ENCODE results near the gene GPC6.

The GPC6 gene

GRCh38 chr13:93922063-93922855 lies 695.7 kb downstream of the GPC6 start:
- WGBS (ENCODE audit: insufficient coverage, insufficient read length), result 100% methylated on average over 1 of the region's 5 CpGs
- H3K4me3 ChIP-seq (ENCODE audit: low read length), result no peak overlapping the region
- H3K4me1 ChIP-seq (ENCODE audit: control insufficient read depth, insufficient read depth, low read length), result no peaks in the 10 kb centered on the region
- no peak overlapping the region for H3K27ac ChIP-seq (ENCODE audit: low read length)
- no peaks in the 10 kb centered on the region for H3K36me3 ChIP-seq (ENCODE audit: control insufficient read depth, insufficient read depth, low read length)
- no peaks in the 10 kb centered on the region for H3K27me3 ChIP-seq (ENCODE audit: control insufficient read depth, insufficient read depth, low read length)
- no peaks in the 10 kb centered on the region for H3K9me3 ChIP-seq (ENCODE audit: control insufficient read depth, insufficient read depth, low read length)
- DNase-seq (ENCODE audit: low read depth, low spot score), result no peak

DNA sequence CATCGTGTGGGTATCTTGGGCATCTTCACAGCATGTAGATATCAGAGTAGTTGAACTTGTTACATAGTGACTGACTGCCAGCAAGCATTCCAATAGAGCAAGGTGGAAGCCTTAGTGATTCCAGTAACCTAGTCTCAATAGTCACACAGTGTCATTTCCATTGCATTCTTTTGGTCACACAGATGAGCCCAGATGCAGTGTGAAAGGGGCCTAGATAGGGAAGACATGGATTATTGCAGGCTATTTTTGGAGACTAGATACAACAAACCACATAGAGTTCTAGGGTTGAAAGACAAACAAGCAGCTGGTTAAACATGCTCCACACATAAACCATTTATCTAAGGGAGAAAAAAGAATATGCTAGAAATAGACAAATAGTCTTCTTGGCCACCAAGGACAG lies 699.4 kb downstream of the GPC6 start:
- no peak for DNase-seq (ENCODE audit: low read depth, low spot score)
- H3K4me3 ChIP-seq (ENCODE audit: low read length), result no peak overlapping the region
- H3K9me3 ChIP-seq (ENCODE audit: control insufficient read depth, insufficient read depth, low read length), result no peaks in the 10 kb centered on the region
- H3K4me1 ChIP-seq (ENCODE audit: control insufficient read depth, insufficient read depth, low read length), result no peaks in the 10 kb centered on the region
- no peaks in the 10 kb centered on the region for H3K27me3 ChIP-seq (ENCODE audit: control insufficient read depth, insufficient read depth, low read length)
- no peak overlapping the region for H3K27ac ChIP-seq (ENCODE audit: low read length)
- no CpG with 5 or more reads among the region's 1 CpG for WGBS (ENCODE audit: insufficient coverage, insufficient read length)
- no peaks in the 10 kb centered on the region for H3K36me3 ChIP-seq (ENCODE audit: control insufficient read depth, insufficient read depth, low read length)

GRCh38 chr13:93926425-93926824 lies 699.8 kb downstream of the GPC6 start:
- H3K27me3 ChIP-seq (ENCODE audit: control insufficient read depth, insufficient read depth, low read length), result no peaks in the 10 kb centered on the region
- no peak overlapping the region for H3K4me3 ChIP-seq (ENCODE audit: low read length)
- no peak overlapping the region for H3K27ac ChIP-seq (ENCODE audit: low read length)
- WGBS (ENCODE audit: insufficient coverage, insufficient read length), result no CpG with 5 or more reads among the region's 1 CpG
- no peaks in the 10 kb centered on the region for H3K4me1 ChIP-seq (ENCODE audit: control insufficient read depth, insufficient read depth, low read length)
- no peaks in the 10 kb centered on the region for H3K36me3 ChIP-seq (ENCODE audit: control insufficient read depth, insufficient read depth, low read length)
- no peaks in the 10 kb centered on the region for H3K9me3 ChIP-seq (ENCODE audit: control insufficient read depth, insufficient read depth, low read length)
- no peak for DNase-seq (ENCODE audit: low read depth, low spot score)

- no peak overlapping the region for H3K4me3 ChIP-seq (ENCODE audit: low read length)
Measured at GRCh38 chr13:93927431-93927830, 700.8 kb downstream of the GPC6 start.

DNA sequence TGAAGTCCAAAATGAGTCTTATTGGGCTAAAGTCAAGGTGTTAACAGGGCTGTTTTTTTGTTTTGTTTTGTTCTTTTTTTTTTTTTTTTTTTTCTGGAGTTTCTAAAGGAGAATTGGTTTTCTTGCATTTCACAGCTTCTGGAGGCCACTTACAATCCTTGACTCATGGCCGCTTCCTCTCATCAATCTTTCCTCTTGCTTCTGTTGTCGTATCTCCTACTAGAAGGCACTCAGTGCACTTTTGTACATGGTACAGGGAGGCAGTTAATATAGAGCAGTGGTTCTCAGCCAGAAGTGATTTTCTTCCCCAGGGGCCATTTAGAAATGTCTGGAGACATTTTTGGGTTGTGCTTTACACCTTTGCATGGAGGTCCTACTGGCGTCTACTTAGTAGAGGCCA lies 706.3 kb downstream of the GPC6 start:
- no peaks in the 10 kb centered on the region for H3K27me3 ChIP-seq (ENCODE audit: control insufficient read depth, insufficient read depth, low read length)
- no CpG with 5 or more reads among the region's 3 CpGs for WGBS (ENCODE audit: insufficient coverage, insufficient read length)
- no peak overlapping the region for H3K27ac ChIP-seq (ENCODE audit: low read length)
- no peaks in the 10 kb centered on the region for H3K9me3 ChIP-seq (ENCODE audit: control insufficient read depth, insufficient read depth, low read length)
- DNase-seq (ENCODE audit: low read depth, low spot score), result no peak
- H3K4me1 ChIP-seq (ENCODE audit: control insufficient read depth, insufficient read depth, low read length), result no peaks in the 10 kb centered on the region
- no peaks in the 10 kb centered on the region for H3K36me3 ChIP-seq (ENCODE audit: control insufficient read depth, insufficient read depth, low read length)
- no peak overlapping the region for H3K4me3 ChIP-seq (ENCODE audit: low read length)

More at GRCh38 chr13:93927431-93927830, 700.8 kb downstream of the GPC6 start:
- DNase-seq (ENCODE audit: low read depth, low spot score), result no peak
- Histone ChIP-seq H3K27me3 (ENCODE audit: control insufficient read depth, insufficient read depth, low read length) (no peaks in the 10 kb centered on the region), H3K27ac (ENCODE audit: low read length) (no peak overlapping the region), H3K9me3 (ENCODE audit: control insufficient read depth, insufficient read depth, low read length) (no peaks in the 10 kb centered on the region), H3K4me1 (ENCODE audit: control insufficient read depth, insufficient read depth, low read length) (no peaks in the 10 kb centered on the region), H3K36me3 (ENCODE audit: control insufficient read depth, insufficient read depth, low read length) (no peaks in the 10 kb centered on the region)
- WGBS (ENCODE audit: insufficient coverage, insufficient read length), result no CpG with 5 or more reads among the region's 1 CpG

- H3K4me3 ChIP-seq (ENCODE audit: low read length), result no peak overlapping the region
- WGBS (ENCODE audit: insufficient coverage, insufficient read length), result no CpG with 5 or more reads among the region's 4 CpGs
- no peaks in the 10 kb centered on the region for H3K9me3 ChIP-seq (ENCODE audit: control insufficient read depth, insufficient read depth, low read length)
- H3K4me1 ChIP-seq (ENCODE audit: control insufficient read depth, insufficient read depth, low read length), result no peaks in the 10 kb centered on the region
- H3K36me3 ChIP-seq (ENCODE audit: control insufficient read depth, insufficient read depth, low read length), result no peaks in the 10 kb centered on the region
- DNase-seq (ENCODE audit: low read depth, low spot score), result no peak
- no peak overlapping the region for H3K27ac ChIP-seq (ENCODE audit: low read length)
- no peaks in the 10 kb centered on the region for H3K27me3 ChIP-seq (ENCODE audit: control insufficient read depth, insufficient read depth, low read length)
Measured at GRCh38 chr13:93936901-93937300, 710.3 kb downstream of the GPC6 start.

- Histone ChIP-seq H3K36me3 (ENCODE audit: control insufficient read depth, insufficient read depth, low read length) (no peaks in the 10 kb centered on the region), H3K9me3 (ENCODE audit: control insufficient read depth, insufficient read depth, low read length) (no peaks in the 10 kb centered on the region), H3K4me1 (ENCODE audit: control insufficient read depth, insufficient read depth, low read length) (no peaks in the 10 kb centered on the region; the same call in 1 of the 2 replicates), H3K27me3 (ENCODE audit: control insufficient read depth, insufficient read depth, low read length) (no peaks in the 10 kb centered on the region), H3K4me3 (ENCODE audit: low read length) (no peak overlapping the region), H3K27ac (ENCODE audit: low read length) (no peak overlapping the region)
- DNase-seq (ENCODE audit: low read depth, low spot score), result no peak
- no CpG with 5 or more reads among the region's 2 CpGs for WGBS (ENCODE audit: insufficient coverage, insufficient read length)
Measured at GRCh38 chr13:93941444-93941843, 714.8 kb downstream of the GPC6 start.

GRCh38 chr13:93942016-93942415 lies 715.4 kb downstream of the GPC6 start:
- no peak for DNase-seq (ENCODE audit: low read depth, low spot score)
- H3K36me3 ChIP-seq (ENCODE audit: control insufficient read depth, insufficient read depth, low read length), result no peaks in the 10 kb centered on the region
- no CpG with 5 or more reads among the region's 3 CpGs for WGBS (ENCODE audit: insufficient coverage, insufficient read length)
- H3K27me3 ChIP-seq (ENCODE audit: control insufficient read depth, insufficient read depth, low read length), result no peaks in the 10 kb centered on the region
- no peaks in the 10 kb centered on the region; the same call in 1 of the 2 replicates for H3K4me1 ChIP-seq (ENCODE audit: control insufficient read depth, insufficient read depth, low read length)
- no peaks in the 10 kb centered on the region for H3K9me3 ChIP-seq (ENCODE audit: control insufficient read depth, insufficient read depth, low read length)
- H3K27ac ChIP-seq (ENCODE audit: low read length), result no peak overlapping the region
- H3K4me3 ChIP-seq (ENCODE audit: low read length), result no peak overlapping the region

- no peaks in the 10 kb centered on the region for H3K27me3 ChIP-seq (ENCODE audit: control insufficient read depth, insufficient read depth, low read length)
- no peaks in the 10 kb centered on the region for H3K9me3 ChIP-seq (ENCODE audit: control insufficient read depth, insufficient read depth, low read length)
- 100% methylated on average over 2 of the region's 3 CpGs for WGBS (ENCODE audit: insufficient coverage, insufficient read length)
- no peak overlapping the region for H3K27ac ChIP-seq (ENCODE audit: low read length)
- H3K36me3 ChIP-seq (ENCODE audit: control insufficient read depth, insufficient read depth, low read length), result no peaks in the 10 kb centered on the region
- H3K4me3 ChIP-seq (ENCODE audit: low read length), result no peak overlapping the region
- no peak for DNase-seq (ENCODE audit: low read depth, low spot score)
- H3K4me1 ChIP-seq (ENCODE audit: control insufficient read depth, insufficient read depth, low read length), result no peaks in the 10 kb centered on the region; the same call in 1 of the 2 replicates
Measured at GRCh38 chr13:93945621-93946020, 719.0 kb downstream of the GPC6 start.

- Histone ChIP-seq H3K4me3 (ENCODE audit: low read length) (no peak overlapping the region), H3K9me3 (ENCODE audit: control insufficient read depth, insufficient read depth, low read length) (no peaks in the 10 kb centered on the region), H3K27ac (ENCODE audit: low read length) (no peak overlapping the region), H3K36me3 (ENCODE audit: control insufficient read depth, insufficient read depth, low read length) (no peaks in the 10 kb centered on the region), H3K4me1 (ENCODE audit: control insufficient read depth, insufficient read depth, low read length) (no peaks in the 10 kb centered on the region; the same call in 1 of the 2 replicates), H3K27me3 (ENCODE audit: control insufficient read depth, insufficient read depth, low read length) (no peaks in the 10 kb centered on the region)
- WGBS (ENCODE audit: insufficient coverage, insufficient read length), result no CpG with 5 or more reads among the region's 3 CpGs
- DNase-seq (ENCODE audit: low read depth, low spot score), result no peak
Measured at GRCh38 chr13:93946994-93947393, 720.4 kb downstream of the GPC6 start.

- no peaks in the 10 kb centered on the region; the same call in 1 of the 2 replicates for H3K4me1 ChIP-seq (ENCODE audit: control insufficient read depth, insufficient read depth, low read length)
- no peak overlapping the region for H3K27ac ChIP-seq (ENCODE audit: low read length)
- no peaks in the 10 kb centered on the region for H3K27me3 ChIP-seq (ENCODE audit: control insufficient read depth, insufficient read depth, low read length)
- H3K36me3 ChIP-seq (ENCODE audit: control insufficient read depth, insufficient read depth, low read length), result no peaks in the 10 kb centered on the region
- no peak for DNase-seq (ENCODE audit: low read depth, low spot score)
- no CpG with 5 or more reads among the region's 5 CpGs for WGBS (ENCODE audit: insufficient coverage, insufficient read length)
- no peak overlapping the region for H3K4me3 ChIP-seq (ENCODE audit: low read length)
- no peaks in the 10 kb centered on the region for H3K9me3 ChIP-seq (ENCODE audit: control insufficient read depth, insufficient read depth, low read length)
Measured at GRCh38 chr13:93947651-93948050, 721.0 kb downstream of the GPC6 start.

Data from iPS DF 6.9 (cell line).